Astrocyte (in vitro differentiated cells and primary cell): ENCODE results near the gene NSD1.

Experiments used
- CTCF ChIP-seq: IDR thresholded peaks from 2 replicates; pipeline ENCODE4 v1.5.1; 2011; ENCODE audit warnings: low read depth, mild to moderate bottlenecking, inconsistent platforms, low read length, moderate library complexity; ENCODE audit not compliant: insufficient read depth
- EZH2 ChIP-seq: IDR thresholded peaks from 2 replicates; pipeline ENCODE4 v1.6.1; 2012; ENCODE audit warnings: mild to moderate bottlenecking, low read length, inconsistent platforms; ENCODE audit not compliant: insufficient read depth

- no peak for TF ChIP-seq CTCF
- TF ChIP-seq EZH2: no peak
Observed at GRCh38 chr5:177260961-177261360, 127.4 kb downstream of the NSD1 start.
